Measurements from ENCODE around the gene XYLT1.

DNA sequence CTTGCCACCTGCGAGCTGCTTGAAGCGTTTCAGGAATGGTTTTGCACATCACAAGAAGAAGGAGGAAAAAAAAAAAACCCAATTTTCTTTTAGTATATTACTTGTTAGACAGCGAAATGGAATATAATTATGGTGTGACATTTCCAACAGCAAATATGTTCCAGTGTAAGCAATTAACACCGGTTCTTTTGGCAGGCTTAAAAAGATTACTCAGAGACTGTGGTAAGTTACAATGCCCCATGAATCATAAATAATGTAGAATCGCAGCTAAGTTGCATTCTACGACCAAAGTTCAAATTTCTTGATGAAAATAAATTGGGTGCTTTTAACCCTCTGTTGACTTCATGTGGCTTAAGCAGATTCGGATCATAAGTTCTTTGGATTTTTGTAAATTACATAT lies 245.2 kb downstream of the XYLT1 start:
- TF ChIP-seq, protein P1, sequence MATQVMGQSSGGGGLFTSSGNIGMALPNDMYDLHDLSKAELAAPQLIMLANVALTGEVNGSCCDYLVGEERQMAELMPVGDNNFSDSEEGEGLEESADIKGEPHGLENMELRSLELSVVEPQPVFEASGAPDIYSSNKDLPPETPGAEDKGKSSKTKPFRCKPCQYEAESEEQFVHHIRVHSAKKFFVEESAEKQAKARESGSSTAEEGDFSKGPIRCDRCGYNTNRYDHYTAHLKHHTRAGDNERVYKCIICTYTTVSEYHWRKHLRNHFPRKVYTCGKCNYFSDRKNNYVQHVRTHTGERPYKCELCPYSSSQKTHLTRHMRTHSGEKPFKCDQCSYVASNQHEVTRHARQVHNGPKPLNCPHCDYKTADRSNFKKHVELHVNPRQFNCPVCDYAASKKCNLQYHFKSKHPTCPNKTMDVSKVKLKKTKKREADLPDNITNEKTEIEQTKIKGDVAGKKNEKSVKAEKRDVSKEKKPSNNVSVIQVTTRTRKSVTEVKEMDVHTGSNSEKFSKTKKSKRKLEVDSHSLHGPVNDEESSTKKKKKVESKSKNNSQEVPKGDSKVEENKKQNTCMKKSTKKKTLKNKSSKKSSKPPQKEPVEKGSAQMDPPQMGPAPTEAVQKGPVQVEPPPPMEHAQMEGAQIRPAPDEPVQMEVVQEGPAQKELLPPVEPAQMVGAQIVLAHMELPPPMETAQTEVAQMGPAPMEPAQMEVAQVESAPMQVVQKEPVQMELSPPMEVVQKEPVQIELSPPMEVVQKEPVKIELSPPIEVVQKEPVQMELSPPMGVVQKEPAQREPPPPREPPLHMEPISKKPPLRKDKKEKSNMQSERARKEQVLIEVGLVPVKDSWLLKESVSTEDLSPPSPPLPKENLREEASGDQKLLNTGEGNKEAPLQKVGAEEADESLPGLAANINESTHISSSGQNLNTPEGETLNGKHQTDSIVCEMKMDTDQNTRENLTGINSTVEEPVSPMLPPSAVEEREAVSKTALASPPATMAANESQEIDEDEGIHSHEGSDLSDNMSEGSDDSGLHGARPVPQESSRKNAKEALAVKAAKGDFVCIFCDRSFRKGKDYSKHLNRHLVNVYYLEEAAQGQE (tag by site-specific recombination; IDR thresholded peaks at IDR 0.05): no peak
- no peak for TF ChIP-seq ZNF433 (tag by site-specific recombination; IDR thresholded peaks at IDR 0.05; ENCODE audit: low read depth)
- TF ChIP-seq, protein P2, sequence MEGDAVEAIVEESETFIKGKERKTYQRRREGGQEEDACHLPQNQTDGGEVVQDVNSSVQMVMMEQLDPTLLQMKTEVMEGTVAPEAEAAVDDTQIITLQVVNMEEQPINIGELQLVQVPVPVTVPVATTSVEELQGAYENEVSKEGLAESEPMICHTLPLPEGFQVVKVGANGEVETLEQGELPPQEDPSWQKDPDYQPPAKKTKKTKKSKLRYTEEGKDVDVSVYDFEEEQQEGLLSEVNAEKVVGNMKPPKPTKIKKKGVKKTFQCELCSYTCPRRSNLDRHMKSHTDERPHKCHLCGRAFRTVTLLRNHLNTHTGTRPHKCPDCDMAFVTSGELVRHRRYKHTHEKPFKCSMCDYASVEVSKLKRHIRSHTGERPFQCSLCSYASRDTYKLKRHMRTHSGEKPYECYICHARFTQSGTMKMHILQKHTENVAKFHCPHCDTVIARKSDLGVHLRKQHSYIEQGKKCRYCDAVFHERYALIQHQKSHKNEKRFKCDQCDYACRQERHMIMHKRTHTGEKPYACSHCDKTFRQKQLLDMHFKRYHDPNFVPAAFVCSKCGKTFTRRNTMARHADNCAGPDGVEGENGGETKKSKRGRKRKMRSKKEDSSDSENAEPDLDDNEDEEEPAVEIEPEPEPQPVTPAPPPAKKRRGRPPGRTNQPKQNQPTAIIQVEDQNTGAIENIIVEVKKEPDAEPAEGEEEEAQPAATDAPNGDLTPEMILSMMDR (tag by site-specific recombination; IDR thresholded peaks at IDR 0.05): no peak
- no peak for TF ChIP-seq PRDM1 (tag by site-specific recombination; IDR thresholded peaks at IDR 0.05)
- TF ChIP-seq ZNF214 (tag by site-specific recombination; IDR thresholded peaks at IDR 0.05; ENCODE audit: borderline replicate concordance): no peak
- TF ChIP-seq OSR2 (tag by site-specific recombination; IDR thresholded peaks at IDR 0.05): no peak
- TF ChIP-seq, protein P3, sequence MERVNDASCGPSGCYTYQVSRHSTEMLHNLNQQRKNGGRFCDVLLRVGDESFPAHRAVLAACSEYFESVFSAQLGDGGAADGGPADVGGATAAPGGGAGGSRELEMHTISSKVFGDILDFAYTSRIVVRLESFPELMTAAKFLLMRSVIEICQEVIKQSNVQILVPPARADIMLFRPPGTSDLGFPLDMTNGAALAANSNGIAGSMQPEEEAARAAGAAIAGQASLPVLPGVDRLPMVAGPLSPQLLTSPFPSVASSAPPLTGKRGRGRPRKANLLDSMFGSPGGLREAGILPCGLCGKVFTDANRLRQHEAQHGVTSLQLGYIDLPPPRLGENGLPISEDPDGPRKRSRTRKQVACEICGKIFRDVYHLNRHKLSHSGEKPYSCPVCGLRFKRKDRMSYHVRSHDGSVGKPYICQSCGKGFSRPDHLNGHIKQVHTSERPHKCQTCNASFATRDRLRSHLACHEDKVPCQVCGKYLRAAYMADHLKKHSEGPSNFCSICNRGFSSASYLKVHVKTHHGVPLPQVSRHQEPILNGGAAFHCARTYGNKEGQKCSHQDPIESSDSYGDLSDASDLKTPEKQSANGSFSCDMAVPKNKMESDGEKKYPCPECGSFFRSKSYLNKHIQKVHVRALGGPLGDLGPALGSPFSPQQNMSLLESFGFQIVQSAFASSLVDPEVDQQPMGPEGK (tag by site-specific recombination; IDR thresholded peaks at IDR 0.05): no peak
- TF ChIP-seq MEIS1 (CRISPR knock-in tag; IDR thresholded peaks at IDR 0.05; ENCODE audit: borderline replicate concordance): no peak

Measured in HEK293 (cell line).